AG10803 (cell line): Measurements from ENCODE around the gene GLDN.

Experiments
- DNase-seq: peaks from one replicate; pipeline ENCODE4 v3.0.0; 2010; ENCODE audit warnings: low read depth
- H3K4me3 ChIP-seq: 2 replicates; pipeline ENCODE4 v1.5.1; 2011; ENCODE audit warnings: mild to moderate bottlenecking, low read length, control low read depth
- CTCF ChIP-seq: conservative IDR thresholded peaks from 2 replicates; pipeline ENCODE4 v1.5.1; 2011; ENCODE audit warnings: mild to moderate bottlenecking, low read length, control low read depth, inconsistent platforms

GLDN gene

GRCh38 chr15:51307811-51308210, 33.6 kb upstream of the GLDN start:
- no peak for DNase-seq
- H3K4me3 ChIP-seq = no peak overlapping the region
- TF ChIP-seq CTCF = no peak

- H3K4me3 ChIP-seq = no peak overlapping the region
- DNase-seq = peak; percentile 66
- TF ChIP-seq CTCF = no peak
These were observed 31.4 kb upstream of the GLDN start for GRCh38 chr15:51310064-51310463.

- DNase-seq = no peak
- H3K4me3 ChIP-seq = no peak overlapping the region
- no peak for TF ChIP-seq CTCF
These were observed 29.9 kb upstream of the GLDN start for GRCh38 chr15:51311510-51311909.

- TF ChIP-seq CTCF = no peak
- H3K4me3 ChIP-seq = no peak overlapping the region
- peak; percentile 15 for DNase-seq
These were observed 29.0 kb upstream of the GLDN start for GRCh38 chr15:51312166-51313073.

GRCh38 chr15:51313074-51313393, 28.4 kb upstream of the GLDN start:
- DNase-seq = no peak
- TF ChIP-seq CTCF = no peak
- H3K4me3 ChIP-seq = no peak overlapping the region

DNA sequence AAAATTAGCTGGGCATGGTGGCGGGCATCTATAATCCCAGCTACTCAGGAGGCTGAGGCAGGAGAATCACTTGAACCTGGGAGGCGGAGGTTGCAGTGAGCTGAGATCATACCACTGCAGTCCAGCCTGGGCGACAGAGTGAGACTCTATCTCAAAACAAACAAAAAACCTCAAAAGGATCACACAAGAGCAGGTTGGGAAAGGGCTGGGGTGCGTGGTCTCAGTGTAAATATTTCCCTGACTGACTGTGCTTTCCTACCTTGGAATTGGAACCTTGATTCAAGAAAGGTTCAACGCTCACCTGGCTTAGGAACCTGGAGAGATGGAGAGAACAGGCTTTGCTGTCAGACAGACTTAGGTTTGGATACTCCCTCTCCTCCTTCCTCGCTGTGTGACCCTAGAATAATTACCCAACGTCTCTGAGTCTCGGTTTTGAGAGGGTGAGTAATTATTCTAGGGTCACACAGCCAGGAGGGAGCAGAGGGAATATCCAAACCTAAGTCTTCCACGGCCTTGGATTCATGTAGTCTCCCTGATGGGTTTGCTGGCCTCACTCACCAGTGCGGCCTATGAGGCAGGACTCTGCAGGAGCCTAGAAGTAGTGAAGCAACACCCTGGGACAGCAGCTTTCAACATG, 27.7 kb upstream of the GLDN start:
- no peak for TF ChIP-seq CTCF
- DNase-seq = no peak
- no peak overlapping the region for H3K4me3 ChIP-seq
